ENCODE data around the gene WDR33. TPM values are rescaled to one million over a fixed set of nuclear protein-coding genes. Genes with fewer than 3 reads are reported as not detected.

Gene WDR33
- polyA plus RNA-seq, 3 donors from 2014 or later: 18.6 to 49.8 (median 22.6) TPM

- H3K27me3 Mint-ChIP-seq (ENCODE audit: low read depth in 3 of 3): no peaks in the 10 kb centered on the region
- H3K27ac Mint-ChIP-seq: no peak overlapping the region
- H3K36me3 Mint-ChIP-seq: peaks cover 3 to 14% (median 4%) of the 10 kb centered on the region in 3 donors
- H3K4me1 Mint-ChIP-seq: peaks cover 4 to 13% of the 10 kb centered on the region in 2 donors
- DNase-seq: no peak
- H3K9me3 Mint-ChIP-seq: no peaks in the 10 kb centered on the region
- H3K4me3 Mint-ChIP-seq: no peak overlapping the region
Observed at GRCh38 chr2:127737892-127738291, 73.1 kb downstream of the WDR33 start.

GRCh38 chr2:127735537-127736399, 75.2 kb downstream of the WDR33 start:
- Mint-ChIP-seq H3K36me3 (peaks cover 3 to 10% (median 4%) of the 10 kb centered on the region in 3 donors), H3K27ac (no peak overlapping the region), H3K27me3 (ENCODE audit: low read depth in 3 of 3) (no peaks in the 10 kb centered on the region), H3K4me3 (no peak overlapping the region), H3K4me1 (peaks cover 4 to 10% of the 10 kb centered on the region in 2 donors), H3K9me3 (no peaks in the 10 kb centered on the region)
- DNase-seq: no peak

GRCh38 chr2:127735044-127735443, 75.9 kb downstream of the WDR33 start:
- peaks cover 4 to 10% (median 4%) of the 10 kb centered on the region in 3 donors for H3K36me3 Mint-ChIP-seq
- H3K4me3 Mint-ChIP-seq: no peak overlapping the region
- H3K27ac Mint-ChIP-seq: peak overlapping the region in 2 of 6 donors; percentile 10 to 40
- DNase-seq: no peak
- H3K27me3 Mint-ChIP-seq (ENCODE audit: low read depth in 3 of 3): no peaks in the 10 kb centered on the region
- peaks cover 4 to 10% of the 10 kb centered on the region in 2 donors for H3K4me1 Mint-ChIP-seq
- H3K9me3 Mint-ChIP-seq: no peaks in the 10 kb centered on the region

DNA sequence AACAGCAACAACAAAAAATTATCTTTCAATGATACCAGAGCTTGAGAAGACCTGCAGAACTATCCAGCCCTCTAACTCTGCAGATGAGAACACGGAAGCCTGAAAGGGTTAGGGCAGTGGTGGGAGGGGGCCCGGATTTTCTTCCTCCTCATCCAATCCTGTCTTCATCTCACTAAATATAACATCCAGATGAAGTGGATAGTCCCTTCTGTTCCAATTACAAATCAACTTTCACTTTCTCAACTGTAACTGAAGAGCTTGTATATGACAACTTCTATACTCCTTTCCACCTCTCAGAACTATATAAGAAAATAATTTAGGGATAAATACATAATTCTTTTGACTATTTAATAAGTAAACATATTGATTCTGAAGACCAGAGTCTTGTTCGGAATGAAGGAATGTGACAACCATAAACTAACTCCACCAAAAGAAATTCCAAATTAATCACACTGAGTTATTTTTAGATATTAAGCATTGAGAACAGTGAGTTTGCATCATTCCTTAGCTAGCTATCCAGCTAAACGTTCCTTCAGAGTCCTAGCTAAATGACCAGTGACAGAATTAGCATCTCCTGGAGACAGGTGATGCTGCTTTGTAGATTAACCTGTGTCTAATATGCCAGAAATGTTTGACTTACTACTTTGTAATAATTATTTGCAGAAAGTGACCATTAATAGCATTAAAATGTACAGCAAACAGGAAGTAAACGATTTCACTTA, 77.0 kb downstream of the WDR33 start:
- Mint-ChIP-seq H3K27me3 (ENCODE audit: low read depth in 3 of 3) (no peaks in the 10 kb centered on the region), H3K4me1 (peaks cover 4 to 10% of the 10 kb centered on the region in 2 donors), H3K36me3 (peaks cover 4 to 10% (median 6%) of the 10 kb centered on the region in 3 donors), H3K27ac (no peak overlapping the region), H3K4me3 (no peak overlapping the region), H3K9me3 (no peaks in the 10 kb centered on the region)
- DNase-seq: no peak

DNA sequence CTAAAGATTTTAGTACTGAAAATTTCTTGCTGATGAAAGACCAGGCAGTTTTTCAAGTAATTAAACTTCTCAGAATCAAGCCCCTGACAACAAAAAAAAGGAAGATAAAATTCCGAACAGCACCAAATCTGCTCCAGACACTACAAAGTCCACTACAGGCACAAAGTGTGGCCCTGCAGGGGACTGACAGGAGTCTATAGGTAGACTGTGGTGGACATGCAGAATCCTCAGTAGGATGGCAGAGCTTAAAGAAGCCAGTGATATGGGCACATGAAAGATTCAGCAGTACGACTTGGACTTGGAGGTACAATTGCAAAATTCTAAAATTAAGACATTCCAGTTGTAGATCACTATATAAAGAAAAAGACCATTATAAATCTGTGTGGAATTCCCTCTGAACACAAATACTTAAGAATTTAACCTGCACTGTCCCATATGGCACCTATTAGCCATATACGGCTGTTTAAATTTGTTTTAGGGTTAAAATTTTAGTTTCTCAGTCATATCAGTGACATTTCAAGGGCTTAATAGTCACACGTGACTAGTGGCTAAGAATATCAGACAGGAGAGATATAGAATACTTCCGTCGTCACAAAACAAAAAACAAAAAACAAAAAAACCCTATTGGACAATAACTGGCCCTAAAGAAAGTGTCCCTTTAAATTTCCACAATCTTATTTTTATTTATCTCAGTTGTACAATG, 77.7 kb downstream of the WDR33 start:
- no peak overlapping the region for H3K4me3 Mint-ChIP-seq
- H3K9me3 Mint-ChIP-seq: no peaks in the 10 kb centered on the region
- no peak for DNase-seq
- no peak overlapping the region for H3K27ac Mint-ChIP-seq
- H3K4me1 Mint-ChIP-seq: peaks cover 4 to 5% of the 10 kb centered on the region in 2 donors
- no peaks in the 10 kb centered on the region for H3K27me3 Mint-ChIP-seq (ENCODE audit: low read depth in 3 of 3)
- H3K36me3 Mint-ChIP-seq: peaks cover 4 to 10% (median 6%) of the 10 kb centered on the region in 3 donors

GRCh38 chr2:127726158-127726880, 84.7 kb downstream of the WDR33 start:
- DNase-seq: no peak
- H3K27ac Mint-ChIP-seq: peak overlapping the region in 1 of 6 donors; percentile 3
- H3K36me3 Mint-ChIP-seq: peaks cover 13 to 35% (median 22%) of the 10 kb centered on the region in 3 donors
- no peaks in the 10 kb centered on the region for H3K4me1 Mint-ChIP-seq
- H3K4me3 Mint-ChIP-seq: no peak overlapping the region
- no peaks in the 10 kb centered on the region for H3K9me3 Mint-ChIP-seq
- peaks cover 0 to 2% (median 0%) of the 10 kb centered on the region in 3 donors for H3K27me3 Mint-ChIP-seq (ENCODE audit: low read depth in 3 of 3)

- H3K36me3 Mint-ChIP-seq: peaks cover 20 to 53% (median 35%) of the 10 kb centered on the region in 3 donors
- peaks cover 0 to 3% (median 0%) of the 10 kb centered on the region in 3 donors for H3K27me3 Mint-ChIP-seq (ENCODE audit: low read depth in 3 of 3)
- H3K4me3 Mint-ChIP-seq: no peak overlapping the region
- no peaks in the 10 kb centered on the region for H3K9me3 Mint-ChIP-seq
- no peaks in the 10 kb centered on the region for H3K4me1 Mint-ChIP-seq
- H3K27ac Mint-ChIP-seq: no peak overlapping the region
- DNase-seq: no peak
Observed at GRCh38 chr2:127722807-127723206, 88.2 kb downstream of the WDR33 start.

- no peak for DNase-seq
- Mint-ChIP-seq H3K27ac (peak overlapping the region in 1 of 6 donors; percentile 7), H3K27me3 (ENCODE audit: low read depth in 3 of 3) (peaks cover 0 to 3% (median 0%) of the 10 kb centered on the region in 3 donors), H3K4me1 (no peaks in the 10 kb centered on the region), H3K9me3 (no peaks in the 10 kb centered on the region), H3K4me3 (no peak overlapping the region), H3K36me3 (peaks cover 20 to 54% (median 35%) of the 10 kb centered on the region in 3 donors)
Observed at GRCh38 chr2:127721978-127722355, 89.0 kb downstream of the WDR33 start.

- no peaks in the 10 kb centered on the region for H3K4me1 Mint-ChIP-seq
- no peak for DNase-seq
- H3K9me3 Mint-ChIP-seq: no peaks in the 10 kb centered on the region
- no peak overlapping the region for H3K4me3 Mint-ChIP-seq
- peaks cover 0 to 3% (median 1%) of the 10 kb centered on the region in 3 donors for H3K27me3 Mint-ChIP-seq (ENCODE audit: low read depth in 3 of 3)
- peak overlapping the region in 1 of 6 donors; percentile 7 for H3K27ac Mint-ChIP-seq
- peaks cover 23 to 58% (median 35%) of the 10 kb centered on the region in 3 donors for H3K36me3 Mint-ChIP-seq
Observed at GRCh38 chr2:127721311-127721977, 89.5 kb downstream of the WDR33 start.

DNA sequence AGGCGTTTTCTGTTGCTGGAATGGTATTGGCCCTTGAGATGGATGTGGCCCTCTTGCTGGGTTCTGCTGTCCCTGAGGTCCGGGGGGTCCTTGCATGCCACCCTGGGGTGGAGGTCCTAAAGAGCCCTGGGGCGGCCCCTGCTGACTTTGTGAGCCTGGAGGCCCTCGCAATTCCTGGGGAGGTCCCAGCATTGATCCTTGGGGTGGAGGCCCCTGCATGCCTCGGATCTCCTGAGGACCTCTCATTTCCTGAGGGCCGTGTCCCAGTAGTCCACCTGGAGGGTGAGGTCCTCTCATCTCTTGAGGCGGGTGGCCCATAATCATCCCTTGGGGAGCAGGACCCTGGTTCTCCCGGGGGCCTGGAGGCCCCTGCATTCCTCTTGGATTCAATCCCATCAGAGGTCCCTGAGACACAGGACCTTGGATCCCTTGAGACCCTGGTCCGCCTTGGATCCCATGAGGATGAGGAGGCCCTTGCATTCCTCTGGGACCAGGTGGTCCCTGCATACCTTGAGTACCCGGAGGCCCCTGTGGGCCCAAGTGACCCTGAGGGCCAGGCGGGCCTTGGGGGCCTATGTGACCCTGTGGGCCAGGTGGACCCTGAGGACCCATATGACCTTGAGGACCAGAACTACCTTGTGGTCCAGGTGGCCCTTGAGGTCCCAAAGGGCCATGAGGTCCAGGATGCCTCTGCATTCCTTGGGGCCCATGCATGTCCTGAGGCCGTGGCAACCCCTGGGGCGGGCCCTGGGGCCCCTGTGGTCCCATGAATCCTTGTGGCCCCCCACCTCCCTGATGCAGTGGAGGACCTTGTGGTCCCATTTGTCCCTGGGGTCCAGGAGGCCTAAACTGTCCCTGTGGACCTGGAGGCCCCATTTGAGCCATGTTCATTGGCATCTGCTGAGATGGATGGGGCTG, 91.4 kb downstream of the WDR33 start:
- Mint-ChIP-seq H3K9me3 (no peaks in the 10 kb centered on the region), H3K27me3 (ENCODE audit: low read depth in 3 of 3) (peaks cover 0 to 3% (median 1%) of the 10 kb centered on the region in 3 donors), H3K4me1 (no peaks in the 10 kb centered on the region), H3K4me3 (no peak overlapping the region), H3K27ac (no peak overlapping the region), H3K36me3 (peaks cover 26 to 49% (median 32%) of the 10 kb centered on the region in 3 donors)
- DNase-seq: no peak

DNA sequence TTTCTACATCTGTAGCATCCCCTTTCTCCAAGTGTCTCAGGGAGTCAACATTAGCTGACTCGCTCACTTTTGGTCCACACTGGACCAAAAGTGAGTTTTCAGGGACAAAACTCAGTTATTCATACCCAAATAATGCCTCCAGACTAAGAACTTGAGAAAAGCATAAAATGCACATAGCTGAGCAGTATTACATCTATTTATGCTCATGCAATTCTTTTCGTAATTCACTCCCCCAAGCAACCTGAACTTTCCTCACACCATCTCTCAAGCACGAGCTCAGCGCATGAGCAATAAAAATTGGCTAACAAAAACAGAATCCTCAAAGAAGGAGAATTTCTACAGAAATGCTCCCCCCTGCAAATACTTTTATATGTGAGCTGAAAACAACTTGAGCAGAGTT, 92.7 kb downstream of the WDR33 start:
- no peak overlapping the region for H3K27ac Mint-ChIP-seq
- H3K4me1 Mint-ChIP-seq: no peaks in the 10 kb centered on the region
- H3K9me3 Mint-ChIP-seq: no peaks in the 10 kb centered on the region
- H3K4me3 Mint-ChIP-seq: no peak overlapping the region
- peaks cover 26 to 43% (median 28%) of the 10 kb centered on the region in 3 donors for H3K36me3 Mint-ChIP-seq
- H3K27me3 Mint-ChIP-seq (ENCODE audit: low read depth in 3 of 3): peaks cover 1 to 3% (median 2%) of the 10 kb centered on the region in 3 donors
- DNase-seq: no peak

Data from immature natural killer cell (primary cell).